GM23248 (cell line): ENCODE results near the gene PRICKLE2.

Experiments used
- EZH2 ChIP-seq: fragments of 200-600 bp; sonication (generic); IDR thresholded peaks from 2 replicates; pipeline ENCODE4 v1.6.1; 2018; ENCODE audit warnings: antibody characterized with exemption, mild to moderate bottlenecking; ENCODE audit not compliant: insufficient read depth, poor library complexity, severe bottlenecking
- EZH2phosphoT487 ChIP-seq: fragments of 200-600 bp; sonication (generic); IDR thresholded peaks from 2 replicates; pipeline ENCODE4 v1.6.1; 2018; ENCODE audit warnings: antibody characterized with exemption, moderate library complexity, mild to moderate bottlenecking, low read depth; ENCODE audit not compliant: insufficient read depth

GRCh38 chr3:64184621-64185020 lies 40.6 kb downstream of the PRICKLE2 start:
- TF ChIP-seq EZH2 (no peak), EZH2phosphoT487 (no peak)
